CD4-positive, alpha-beta T cell (primary cell): ENCODE measurements around the gene G6PC2. TPM values are rescaled to one million over a fixed set of nuclear protein-coding genes. Genes with fewer than 3 reads are reported as not detected.

ENCODE experiments used
- ATAC-seq: fragments of 200-7000 bp; cut with Tn5 transposase; one replicate; pipeline ENCODE4 v1.10.0; 2022; ENCODE audit warnings: mild to moderate bottlenecking; ENCODE audit not compliant: poor library complexity
- CTCF ChIA-PET: fragments of 350-600 bp; sonication (Branson Sonifier 250); formaldehyde crosslinking; loops from one replicate; lab custom pipeline; 2021; ENCODE audit warnings: antibody characterized with exemption, inconsistent platforms; lab: Charles Lee
- POLR2A ChIA-PET: fragments of 350-600 bp; sonication (Branson Sonifier 250); formaldehyde crosslinking; loops from one replicate; lab custom pipeline; 2021; ENCODE audit warnings: antibody characterized with exemption, inconsistent platforms; lab: Charles Lee
- DNase-seq, 14 experiments: peaks; one replicate each; pipeline ENCODE4 v3.0.0-alpha.2; 2013 to 2020; ENCODE audit warnings: mixed read lengths in 2 of 14
- H3K27ac ChIP-seq, 2 donors: one replicate each; pipeline versions ENCODE4 v1.5.1 to v1.7.0; 2013; ENCODE audit warnings: low read length in 2 of 2, low read depth in 1 of 2, mild to moderate bottlenecking in 1 of 2
- H3K27me3 ChIP-seq, 2 experiments: 1 replicate in 1 of 2; 2 replicates in 1 of 2; pipeline versions ENCODE4 v1.6.1 to v1.7.0; 2013; ENCODE audit warnings: low read length in 2 of 2, control low read depth in 1 of 2, mild to moderate bottlenecking in 1 of 2, moderate library complexity in 1 of 2; ENCODE audit not compliant: insufficient read depth in 2 of 2, control insufficient read depth in 1 of 2
- H3K36me3 ChIP-seq: one replicate; pipeline ENCODE4 v1.6.1; 2013; ENCODE audit warnings: low read length, control low read depth; ENCODE audit not compliant: insufficient read depth
- H3K4me1 ChIP-seq: one replicate; pipeline ENCODE4 v1.6.1; 2013; ENCODE audit warnings: low read length, control low read depth; ENCODE audit not compliant: insufficient read depth
- H3K4me3 ChIP-seq: one replicate; pipeline ENCODE4 v1.5.1; 2013; ENCODE audit warnings: mild to moderate bottlenecking, low read length, moderate library complexity
- H3K9me3 ChIP-seq, 2 experiments: 1 replicate in 1 of 2; 2 replicates in 1 of 2; pipeline versions ENCODE4 v1.6.1 to v1.7.0; 2013; ENCODE audit warnings: low read length in 2 of 2, mild to moderate bottlenecking in 2 of 2, control low read depth in 1 of 2, moderate library complexity in 1 of 2; ENCODE audit not compliant: control insufficient read depth in 1 of 2, insufficient read depth in 1 of 2
- H3K27ac Mint-ChIP-seq: one replicate; pipeline ENCODE4 v1.8.0; 2020; ENCODE audit warnings: mixed read lengths
- H3K27me3 Mint-ChIP-seq: one replicate; pipeline ENCODE4 v1.8.0; 2021; ENCODE audit warnings: mixed read lengths
- H3K36me3 Mint-ChIP-seq: one replicate; pipeline ENCODE4 v1.8.0; 2021; ENCODE audit warnings: low read depth, mixed read lengths
- H3K4me1 Mint-ChIP-seq: one replicate; pipeline ENCODE4 v1.8.0; 2021; ENCODE audit warnings: low read depth, mixed read lengths
- H3K4me3 Mint-ChIP-seq: one replicate; pipeline ENCODE4 v1.8.0; 2020; ENCODE audit warnings: mild to moderate bottlenecking, mixed read lengths
- H3K9me3 Mint-ChIP-seq: one replicate; pipeline ENCODE4 v1.8.0; 2020; ENCODE audit warnings: mixed read lengths
- intact Hi-C, 2 experiments: fragments of 100-400 bp; cut with DNase I in 1 of 2; cut with micrococcal nuclease in 1 of 2; formaldehyde crosslinking; loops; one replicate each; pipeline versions ENCODE4 v1.15.1 to v1.9.0; 2023 to 2025; cut with DNase I, micrococcal nuclease
- total RNA-seq, 174 experiments: library from RNA in 2 of 174; stranded (reverse) in 2 of 174; gene quantifications; one replicate each; pipeline ENCODE4 v1.2.3 and lab custom pipeline; 2021 to 2026
- TF ChIP-seq, protein P1 (sequence below): fragments of 200-600 bp; IDR thresholded peaks from one replicate; pipeline ENCODE4 v1.8.0; 2022; ENCODE audit warnings: antibody characterized with exemption, mild to moderate bottlenecking

The G6PC2 gene
- total RNA-seq, 2 experiments from 2014 or later = not detected

DNA sequence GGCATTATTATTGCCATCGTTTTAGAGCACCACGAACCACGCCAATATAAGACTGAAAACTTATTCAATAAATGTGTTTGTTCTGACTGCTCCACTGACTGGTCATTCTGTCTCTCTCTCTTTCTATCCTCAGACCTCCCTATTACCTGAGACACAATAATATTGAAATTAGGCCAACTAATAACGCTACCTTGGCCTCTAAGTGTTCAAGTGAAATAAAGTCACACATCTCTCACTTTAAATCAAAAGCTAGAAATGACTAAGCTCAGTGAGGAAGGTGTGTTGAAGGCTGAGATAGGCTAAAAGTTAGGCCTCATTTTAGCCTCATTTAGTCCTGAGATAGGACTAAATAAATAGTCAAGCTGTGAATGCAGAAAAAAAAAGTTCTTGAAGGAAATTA lies 38.8 kb downstream of the G6PC2 start:
- Histone ChIP-seq H3K36me3 (no peaks in the 10 kb centered on the region), H3K9me3 (no peaks in the 10 kb centered on the region), H3K27me3 (no peaks in the 10 kb centered on the region), H3K27ac (no peak overlapping the region), H3K4me3 (no peak overlapping the region), H3K4me1 (no peaks in the 10 kb centered on the region)
- Mint-ChIP-seq H3K9me3 (no peaks in the 10 kb centered on the region), H3K4me1 (no peaks in the 10 kb centered on the region), H3K4me3 (no peak overlapping the region), H3K36me3 (no peaks in the 10 kb centered on the region), H3K27ac (no peak overlapping the region), H3K27me3 (peaks cover 4% of the 10 kb centered on the region)
- CTCF ChIA-PET = no interaction called here
- TF ChIP-seq, protein P1, sequence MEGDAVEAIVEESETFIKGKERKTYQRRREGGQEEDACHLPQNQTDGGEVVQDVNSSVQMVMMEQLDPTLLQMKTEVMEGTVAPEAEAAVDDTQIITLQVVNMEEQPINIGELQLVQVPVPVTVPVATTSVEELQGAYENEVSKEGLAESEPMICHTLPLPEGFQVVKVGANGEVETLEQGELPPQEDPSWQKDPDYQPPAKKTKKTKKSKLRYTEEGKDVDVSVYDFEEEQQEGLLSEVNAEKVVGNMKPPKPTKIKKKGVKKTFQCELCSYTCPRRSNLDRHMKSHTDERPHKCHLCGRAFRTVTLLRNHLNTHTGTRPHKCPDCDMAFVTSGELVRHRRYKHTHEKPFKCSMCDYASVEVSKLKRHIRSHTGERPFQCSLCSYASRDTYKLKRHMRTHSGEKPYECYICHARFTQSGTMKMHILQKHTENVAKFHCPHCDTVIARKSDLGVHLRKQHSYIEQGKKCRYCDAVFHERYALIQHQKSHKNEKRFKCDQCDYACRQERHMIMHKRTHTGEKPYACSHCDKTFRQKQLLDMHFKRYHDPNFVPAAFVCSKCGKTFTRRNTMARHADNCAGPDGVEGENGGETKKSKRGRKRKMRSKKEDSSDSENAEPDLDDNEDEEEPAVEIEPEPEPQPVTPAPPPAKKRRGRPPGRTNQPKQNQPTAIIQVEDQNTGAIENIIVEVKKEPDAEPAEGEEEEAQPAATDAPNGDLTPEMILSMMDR = no peak
- ATAC-seq = no peak
- intact Hi-C loops = no loop called here
- DNase-seq = no peak
- POLR2A ChIA-PET = no interaction called here

GRCh38 chr2:168941297-168941696 lies 40.2 kb downstream of the G6PC2 start:
- ChIA-PET CTCF (no interaction called here), POLR2A (no interaction called here)
- Histone ChIP-seq H3K4me1 (no peaks in the 10 kb centered on the region), H3K36me3 (no peaks in the 10 kb centered on the region), H3K4me3 (no peak overlapping the region), H3K27ac (no peak overlapping the region), H3K9me3 (no peaks in the 10 kb centered on the region), H3K27me3 (no peaks in the 10 kb centered on the region)
- Mint-ChIP-seq H3K36me3 (no peaks in the 10 kb centered on the region), H3K9me3 (no peaks in the 10 kb centered on the region), H3K27ac (no peak overlapping the region), H3K27me3 (no peaks in the 10 kb centered on the region), H3K4me1 (no peaks in the 10 kb centered on the region), H3K4me3 (no peak overlapping the region)
- intact Hi-C loops = no loop called here
- ATAC-seq (no peak), DNase-seq (no peak)
- TF ChIP-seq, protein P1 = no peak

DNA sequence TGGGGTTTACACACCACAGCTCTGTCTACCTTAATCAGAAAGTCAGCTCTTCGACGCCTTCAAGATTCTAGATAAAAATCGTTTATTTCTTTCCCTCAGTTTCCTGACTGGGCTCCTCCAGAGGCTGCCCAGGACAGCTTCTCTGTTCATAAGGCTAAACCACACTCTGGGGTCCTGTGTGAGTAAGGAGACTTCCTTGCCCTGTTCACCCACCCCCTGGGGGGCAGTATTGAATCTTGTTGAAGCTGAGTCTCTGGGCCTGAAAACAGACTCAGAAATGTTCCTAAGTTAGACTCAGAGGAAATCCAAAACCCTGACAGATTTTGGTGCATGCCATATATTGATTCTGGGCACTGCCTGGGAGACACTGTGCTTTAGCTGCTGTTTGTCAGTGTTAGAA lies 43.0 kb downstream of the G6PC2 start:
- H3K4me1 Mint-ChIP-seq = no peaks in the 10 kb centered on the region
- H3K4me3 ChIP-seq = no peak overlapping the region
- H3K9me3 Mint-ChIP-seq = no peaks in the 10 kb centered on the region
- no peak overlapping the region for H3K4me3 Mint-ChIP-seq
- no peak overlapping the region for H3K27ac Mint-ChIP-seq
- no peak overlapping the region for H3K27ac ChIP-seq
- intact Hi-C loops = no loop called here
- DNase-seq (no peak), ATAC-seq (no peak)
- CTCF ChIA-PET = no interaction called here
- no peaks in the 10 kb centered on the region for H3K36me3 ChIP-seq
- no peaks in the 10 kb centered on the region for H3K9me3 ChIP-seq
- no peaks in the 10 kb centered on the region for H3K27me3 ChIP-seq
- no peaks in the 10 kb centered on the region for H3K36me3 Mint-ChIP-seq
- no peaks in the 10 kb centered on the region for H3K4me1 ChIP-seq
- POLR2A ChIA-PET = no interaction called here
- H3K27me3 Mint-ChIP-seq = no peaks in the 10 kb centered on the region
- TF ChIP-seq, protein P1 = no peak
